GM21825 (cell line): ENCODE measurements around the gene CCNA2.
A peak's percentile ranks its signal among the peaks of the same experiment; 100 is the strongest.

Experiments
- ATAC-seq: cut with Tn5 transposase; IDR thresholded peaks from one replicate; pipeline ENCODE4 v1.9.1; 2021; ENCODE audit warnings: mild to moderate bottlenecking, moderate library complexity; ENCODE audit not compliant: unreplicated experiment

Gene CCNA2

GRCh38 chr4:121823505-121824170 lies at the start of gene CCNA2:
TSS of gene CCNA2 (minus strand) at chr4:121823883. CDS start at chr4:121823628, 255 bp downstream.
- ATAC-seq: peak; percentile 94

GRCh38 chr4:121869841-121870822 lies 46.4 kb upstream of the CCNA2 start, which contains the start of gene BBS7:
TSS of gene BBS7 (minus strand) at chr4:121870474. CDS start at chr4:121870313, 161 bp downstream.
- peak; percentile 99 for ATAC-seq

GRCh38 chr4:121863799-121864198 lies 40.1 kb upstream of the CCNA2 start:
- ATAC-seq: no peak

- ATAC-seq: no peak
Measured at GRCh38 chr4:121861426-121861825, 37.7 kb upstream of the CCNA2 start.

GRCh38 chr4:121860121-121860520 lies 36.4 kb upstream of the CCNA2 start:
- no peak for ATAC-seq

GRCh38 chr4:121851354-121851753 lies 27.7 kb upstream of the CCNA2 start:
- no peak for ATAC-seq

GRCh38 chr4:121846662-121847061 lies 23.0 kb upstream of the CCNA2 start:
- no peak for ATAC-seq

GRCh38 chr4:121842862-121843261 lies 19.2 kb upstream of the CCNA2 start:
- ATAC-seq: no peak

- ATAC-seq: no peak
Measured at GRCh38 chr4:121838136-121838535, 14.5 kb upstream of the CCNA2 start.

- ATAC-seq: no peak
Measured at GRCh38 chr4:121829511-121829910, 5.8 kb upstream of the CCNA2 start.

GRCh38 chr4:121827853-121828252 lies 4.2 kb upstream of the CCNA2 start:
- ATAC-seq: no peak

GRCh38 chr4:121824950-121825349 lies 1.3 kb upstream of the CCNA2 start:
- ATAC-seq: no peak

GRCh38 chr4:121824171-121824527 lies 466 bp upstream of the CCNA2 start:
- ATAC-seq: no peak

GRCh38 chr4:121822796-121823504 lies 733 bp downstream of the CCNA2 start:
- peak; percentile 42 for ATAC-seq

GRCh38 chr4:121822047-121822446 lies 1.6 kb downstream of the CCNA2 start:
- ATAC-seq: no peak

GRCh38 chr4:121819216-121819965 lies 4.3 kb downstream of the CCNA2 start:
- no peak for ATAC-seq

GRCh38 chr4:121818215-121818614 lies 5.5 kb downstream of the CCNA2 start:
- no peak for ATAC-seq

- no peak for ATAC-seq
Measured at GRCh38 chr4:121817701-121818100, 6.0 kb downstream of the CCNA2 start.

- no peak for ATAC-seq
Measured at GRCh38 chr4:121817006-121817405, 6.7 kb downstream of the CCNA2 start.

GRCh38 chr4:121814756-121815155 lies 8.9 kb downstream of the CCNA2 start:
- ATAC-seq: no peak

GRCh38 chr4:121811122-121811521 lies 12.6 kb downstream of the CCNA2 start:
- no peak for ATAC-seq
